HEK293 (cell line): Measurements from ENCODE around the gene TRIM27.
"Not testable (repeated sequence)": the region's sequence is repeated elsewhere in the genome, so short reads cannot be mapped to it uniquely, and the experiment has no call there.

Experiments
- CTCF ChIA-PET: fragments of 350-600 bp; formaldehyde crosslinking; extraction: SDS; loops from one replicate; lab custom pipeline; 2021; ENCODE audit warnings: antibody characterized with exemption; lab: Yijun Ruan, JAX
- POLR2A ChIA-PET: fragments of 300-600 bp; formaldehyde crosslinking; extraction: SDS; loops from one replicate; lab custom pipeline; 2020; ENCODE audit warnings: antibody characterized with exemption, inconsistent platforms; lab: Yijun Ruan, JAX
- H3K27ac ChIP-seq: fragments of 200-500 bp; sonication (Bioruptor generic); 2 replicates; pipeline ENCODE4 v1.5.1; 2014; ENCODE audit warnings: low read depth, low read length, control low read depth, inconsistent platforms; ENCODE audit errors: extremely low read depth
- H3K36me3 ChIP-seq, 2 experiments: fragments of 200-500 bp in 1 of 2; sonication (Bioruptor generic) in 1 of 2; 1 replicate in 1 of 2; 2 replicates in 1 of 2; pipeline ENCODE4 v1.5.1; 2014 to 2017; ENCODE audit warnings: inconsistent platforms in 2 of 2, low read length in 2 of 2; ENCODE audit not compliant: control insufficient read depth in 2 of 2, insufficient read depth in 1 of 2
- H3K4me1 ChIP-seq: fragments of 200-500 bp; sonication (Bioruptor generic); 2 replicates; pipeline ENCODE4 v1.5.1; 2014; ENCODE audit warnings: mild to moderate bottlenecking, low read length, inconsistent platforms; ENCODE audit not compliant: control insufficient read depth, insufficient read depth
- H3K4me3 ChIP-seq: 2 replicates; pipeline ENCODE4 v1.5.1; 2011; ENCODE audit warnings: low read depth, mild to moderate bottlenecking, control low read depth, low read length, moderate library complexity
- H3K9me3 ChIP-seq: fragments of 200-500 bp; sonication (Bioruptor generic); 2 replicates; pipeline ENCODE4 v1.5.1; 2014; ENCODE audit warnings: low read depth, low read length, inconsistent platforms; ENCODE audit not compliant: control insufficient read depth, insufficient read depth
- BCL6B ChIP-seq: fragments of 450-650 bp; formaldehyde crosslinking; IDR thresholded peaks from 2 replicates; pipeline ENCODE4 v1.5.1; 2017; ENCODE audit warnings: missing biosample characterization, missing genetic modification characterization
- FEZF1 ChIP-seq: fragments of 450-650 bp; formaldehyde crosslinking; IDR thresholded peaks from 2 replicates; pipeline ENCODE4 v1.5.1; 2016; ENCODE audit warnings: missing biosample characterization, missing genetic modification characterization
- HOXD13 ChIP-seq: sonication (generic); formaldehyde crosslinking; IDR thresholded peaks from 2 replicates; pipeline ENCODE4 v1.8.0; 2022; ENCODE audit warnings: missing genetic modification reagents, borderline replicate concordance
- INSM2 ChIP-seq: fragments of 450-650 bp; formaldehyde crosslinking; IDR thresholded peaks from 2 replicates; pipeline ENCODE4 v1.5.1; 2016; ENCODE audit warnings: missing biosample characterization, missing genetic modification characterization
- SCRT1 ChIP-seq: fragments of 450-650 bp; formaldehyde crosslinking; IDR thresholded peaks from 2 replicates; pipeline ENCODE4 v1.5.1; 2016; ENCODE audit warnings: missing biosample characterization, missing genetic modification characterization, borderline replicate concordance
- SCRT2 ChIP-seq: fragments of 450-650 bp; formaldehyde crosslinking; IDR thresholded peaks from 2 replicates; pipeline ENCODE4 v1.5.1; 2016; ENCODE audit warnings: missing biosample characterization, missing genetic modification characterization
- YY2 ChIP-seq: fragments of 450-650 bp; formaldehyde crosslinking; IDR thresholded peaks from 2 replicates; pipeline ENCODE4 v1.5.1; 2016; ENCODE audit warnings: missing biosample characterization, missing genetic modification characterization
- ZBTB10 ChIP-seq: fragments of 450-650 bp; formaldehyde crosslinking; IDR thresholded peaks from 2 replicates; pipeline ENCODE4 v1.5.1; 2016; ENCODE audit warnings: missing biosample characterization, missing genetic modification characterization
- ZBTB20 ChIP-seq: fragments of 450-650 bp; formaldehyde crosslinking; IDR thresholded peaks from 2 replicates; pipeline ENCODE4 v1.5.1; 2016; ENCODE audit warnings: missing biosample characterization, missing genetic modification characterization
- ZNF362 ChIP-seq: fragments of 450-650 bp; formaldehyde crosslinking; IDR thresholded peaks from 2 replicates; pipeline ENCODE4 v1.5.1; 2016; ENCODE audit warnings: missing biosample characterization, missing genetic modification characterization
- ZNF449 ChIP-seq: fragments of 450-650 bp; formaldehyde crosslinking; IDR thresholded peaks from 2 replicates; pipeline ENCODE4 v1.5.1; 2017; ENCODE audit warnings: missing biosample characterization, mild to moderate bottlenecking, missing genetic modification characterization, moderate library complexity
- ZNF549 ChIP-seq: fragments of 450-650 bp; IDR thresholded peaks from 2 replicates; pipeline ENCODE4 v1.5.1; 2018; ENCODE audit warnings: missing biosample characterization, missing genetic modification characterization, mild to moderate bottlenecking, inconsistent platforms, moderate library complexity
- ZNF600 ChIP-seq: fragments of 450-650 bp; formaldehyde crosslinking; IDR thresholded peaks from 2 replicates; pipeline ENCODE4 v1.5.1; 2016; ENCODE audit warnings: missing biosample characterization, missing genetic modification characterization
- ZNF629 ChIP-seq: fragments of 450-650 bp; formaldehyde crosslinking; IDR thresholded peaks from 2 replicates; pipeline ENCODE4 v1.5.1; 2017; ENCODE audit warnings: missing biosample characterization, missing genetic modification characterization
- ZNF664 ChIP-seq: fragments of 450-650 bp; formaldehyde crosslinking; IDR thresholded peaks from 2 replicates; pipeline ENCODE4 v1.5.1; 2016; ENCODE audit warnings: missing biosample characterization, missing genetic modification characterization
- ZNF837 ChIP-seq: fragments of 450-650 bp; formaldehyde crosslinking; IDR thresholded peaks from 2 replicates; pipeline ENCODE4 v1.5.1; 2016; ENCODE audit warnings: missing biosample characterization, missing genetic modification characterization

The TRIM27 gene

GRCh38 chr6:28872157-28872817 is 51.5 kb downstream of the TRIM27 start:
- H3K4me3 ChIP-seq, H3K9me3 ChIP-seq, POLR2A ChIA-PET, H3K27ac ChIP-seq, H3K36me3 ChIP-seq, H3K4me1 ChIP-seq: not testable (repeated sequence)
- TF ChIP-seq ZNF449 (tag by site-specific recombination): 0 out of 2 replicates have a peak, but pooled peaks have one; percentile 29
- CTCF ChIA-PET: interaction anchor here (0.7 to 1.0 kb wide), 2 partner anchors 68 to 187 kb away, joined by 3 to 5 read pairs; no protein-coding TSS in a partner anchor

GRCh38 chr6:28871335-28872156 is 52.2 kb downstream of the TRIM27 start:
- Histone ChIP-seq H3K4me3 (no peak overlapping the region), H3K4me1 (no peaks in the 10 kb centered on the region), H3K36me3 (no peaks in the 10 kb centered on the region), H3K27ac (no peak overlapping the region), H3K9me3 (no peaks in the 10 kb centered on the region)
- POLR2A ChIA-PET: no interaction called here
- CTCF ChIA-PET: interaction anchor here (0.7 to 1.0 kb wide), 2 partner anchors 69 to 186 kb away, joined by 3 to 5 read pairs; no protein-coding TSS in a partner anchor
- no peak for TF ChIP-seq ZBTB20 (tag by site-specific recombination)
- TF ChIP-seq ZNF664 (tag by site-specific recombination): no peak

GRCh38 chr6:28868873-28869272 is 54.9 kb downstream of the TRIM27 start:
- no peaks in the 10 kb centered on the region for H3K4me1 ChIP-seq
- POLR2A ChIA-PET: no interaction called here
- no peak overlapping the region for H3K4me3 ChIP-seq
- no peaks in the 10 kb centered on the region for H3K9me3 ChIP-seq
- no peak overlapping the region for H3K27ac ChIP-seq
- CTCF ChIA-PET: no interaction called here
- TF ChIP-seq HOXD13 (CRISPR knock-in tag) (no peak), SCRT2 (tag by site-specific recombination) (peak; percentile 17; the same call in 1 of the 2 replicates)
- no peaks in the 10 kb centered on the region for H3K36me3 ChIP-seq

- no peaks in the 10 kb centered on the region for H3K36me3 ChIP-seq
- CTCF ChIA-PET: interaction anchor here (3.0 to 5.4 kb wide), 2 partner anchors 27 to 149 kb away, joined by 11 to 73 read pairs; no protein-coding TSS in a partner anchor
- POLR2A ChIA-PET: interaction anchor here (1.0 to 3.1 kb wide), 8 partner anchors 8 to 74 kb away, joined by 3 to 13 read pairs (median 6); partner anchors contain the start of gene TRIM27
- no peaks in the 10 kb centered on the region for H3K4me1 ChIP-seq
- H3K4me3 ChIP-seq: peak overlapping the region; percentile 71; the same call in 1 of the 2 replicates
- peak overlapping the region; percentile 73; the same call in 1 of the 2 replicates for H3K27ac ChIP-seq
- H3K9me3 ChIP-seq: no peaks in the 10 kb centered on the region
- TF ChIP-seq INSM2: peak; percentile 76
- 0 out of 2 replicates have a peak, but pooled peaks have one; percentile 3 for TF ChIP-seq ZBTB10 (tag by site-specific recombination)
- TF ChIP-seq ZNF549 (tag by site-specific recombination): no peak
- TF ChIP-seq YY2: 0 out of 2 replicates have a peak, but pooled peaks have one; percentile 14
- 0 out of 2 replicates have a peak, but pooled peaks have one; percentile 7 for TF ChIP-seq ZNF629
- TF ChIP-seq FEZF1 (tag by site-specific recombination): no peak
- TF ChIP-seq ZNF362 (tag by site-specific recombination): no peak
- no peak for TF ChIP-seq ZNF837
- no peak for TF ChIP-seq BCL6B (tag by site-specific recombination)
- TF ChIP-seq ZNF600 (tag by site-specific recombination): 0 out of 2 replicates have a peak, but pooled peaks have one; percentile 54
- TF ChIP-seq SCRT1 (tag by site-specific recombination): no peak
These were observed 56.7 kb downstream of the TRIM27 start for GRCh38 chr6:28867086-28867409.
